Vagina (tissue), 2 donors: ENCODE measurements around the gene RAD9A. TPM values are rescaled to one million over a fixed set of nuclear protein-coding genes. Genes with fewer than 3 reads are reported as not detected.

Experiments used
- DNase-seq, 2 donors: peaks; one replicate each; pipeline ENCODE4 v3.0.0-alpha.2; 2017; ENCODE audit errors: extremely low spot score in 2 of 2
- H3K27ac ChIP-seq: fragments of 200-600 bp; sonication (generic); one replicate; pipeline ENCODE4 v1.5.1; 2019
- H3K27me3 ChIP-seq: fragments of 200-600 bp; sonication (generic); one replicate; pipeline ENCODE4 v1.5.1; 2019
- H3K36me3 ChIP-seq, 2 donors: fragments of 200-600 bp; sonication (generic); one replicate each; pipeline ENCODE4 v1.5.1; 2017 to 2019
- H3K4me1 ChIP-seq: fragments of 200-600 bp; sonication (generic); one replicate; pipeline ENCODE4 v1.5.1; 2019
- H3K4me3 ChIP-seq, 2 donors: fragments of 200-600 bp; sonication (generic); 1 replicate in 1 of 2; 2 replicates in 1 of 2; pipeline ENCODE4 v1.5.1; 2016 to 2019
- H3K9me3 ChIP-seq: fragments of 200-600 bp; sonication (generic); one replicate; pipeline ENCODE4 v1.5.1; 2019
- CTCF ChIP-seq, 3 experiments: fragments of 450-650 bp in 2 of 3; fragments of 200-600 bp in 1 of 3; sonication (generic) in 1 of 3; IDR thresholded peaks; one replicate each; pipeline ENCODE4 v1.5.1; 2017 to 2019; ENCODE audit warnings: antibody characterized with exemption in 3 of 3, mild to moderate bottlenecking in 2 of 3, moderate library complexity in 2 of 3
- POLR2A ChIP-seq, 2 donors: fragments of 450-650 bp; IDR thresholded peaks; one replicate each; pipeline ENCODE4 v1.6.1; 2017; ENCODE audit warnings: antibody characterized with exemption in 2 of 2, mild to moderate bottlenecking in 2 of 2, moderate library complexity in 2 of 2
- POLR2AphosphoS5 ChIP-seq, 2 donors: sonication (generic); formaldehyde crosslinking; IDR thresholded peaks; one replicate each; pipeline ENCODE4 v1.9.0; 2017; ENCODE audit warnings: antibody characterized with exemption in 2 of 2, mild to moderate bottlenecking in 2 of 2, low read depth in 1 of 2; ENCODE audit not compliant: insufficient read depth in 1 of 2
- intact Hi-C: fragments of 100-400 bp; cut with DNase I; formaldehyde crosslinking; loops from one replicate; pipeline ENCODE4 v1.15.1; 2023
- total RNA-seq: library from RNA; depleted of rRNA; stranded (reverse); fragments of >200 nt; gene quantifications from one replicate; pipeline ENCODE4 v1.2.3, GENCODE V29; 2016

Gene RAD9A
- total RNA-seq, 1 donor from 2014 or later, result 20.6 TPM

GRCh38 chr11:67375320-67376055, 16.3 kb upstream of the RAD9A start:
- Histone ChIP-seq H3K9me3 (no peaks in the 10 kb centered on the region), H3K27ac (peak overlapping the region; percentile 98), H3K36me3 (no peaks in the 10 kb centered on the region), H3K27me3 (no peaks in the 10 kb centered on the region), H3K4me3 (no peak overlapping the region), H3K4me1 (peaks cover 64% of the 10 kb centered on the region)
- DNase-seq, result no peak
- TF ChIP-seq POLR2AphosphoS5 (IDR thresholded peaks at IDR 0.05; ENCODE audit: insufficient read depth in 1 of 2, low read depth in 1 of 2) (no peak), CTCF (IDR thresholded peaks at IDR 0.05) (no peak), POLR2A (IDR thresholded peaks at IDR 0.05) (no peak)
- intact Hi-C loops, result no loop called here

GRCh38 chr11:67376063-67376820, 15.5 kb upstream of the RAD9A start:
- Histone ChIP-seq H3K4me1 (peaks cover 61% of the 10 kb centered on the region), H3K36me3 (no peaks in the 10 kb centered on the region), H3K27me3 (no peaks in the 10 kb centered on the region), H3K9me3 (no peaks in the 10 kb centered on the region), H3K4me3 (no peak overlapping the region), H3K27ac (peak overlapping the region; percentile 98)
- intact Hi-C loops, result no loop called here
- no peak for TF ChIP-seq POLR2A (IDR thresholded peaks at IDR 0.05)
- no peak for TF ChIP-seq POLR2AphosphoS5 (IDR thresholded peaks at IDR 0.05; ENCODE audit: insufficient read depth in 1 of 2, low read depth in 1 of 2)
- TF ChIP-seq CTCF (IDR thresholded peaks at IDR 0.05), result no peak
- DNase-seq, result no peak

GRCh38 chr11:67376873-67377808, 14.6 kb upstream of the RAD9A start:
- TF ChIP-seq POLR2A (IDR thresholded peaks at IDR 0.05) (no peak), POLR2AphosphoS5 (IDR thresholded peaks at IDR 0.05; ENCODE audit: insufficient read depth in 1 of 2, low read depth in 1 of 2) (no peak), CTCF (IDR thresholded peaks at IDR 0.05) (no peak)
- H3K4me1 ChIP-seq, result peaks cover 52% of the 10 kb centered on the region
- DNase-seq, result no peak

GRCh38 chr11:67378544-67378943, 13.2 kb upstream of the RAD9A start:
- peaks cover 48% of the 10 kb centered on the region for H3K4me1 ChIP-seq
- H3K27me3 ChIP-seq, result no peaks in the 10 kb centered on the region
- H3K4me3 ChIP-seq, result no peak overlapping the region
- DNase-seq, result no peak
- no peaks in the 10 kb centered on the region for H3K9me3 ChIP-seq
- no peaks in the 10 kb centered on the region for H3K36me3 ChIP-seq
- H3K27ac ChIP-seq, result peak overlapping the region; percentile 60
- intact Hi-C loops, result no loop called here
- TF ChIP-seq CTCF (IDR thresholded peaks at IDR 0.05) (no peak), POLR2A (IDR thresholded peaks at IDR 0.05) (no peak), POLR2AphosphoS5 (IDR thresholded peaks at IDR 0.05; ENCODE audit: insufficient read depth in 1 of 2, low read depth in 1 of 2) (no peak)

More at GRCh38 chr11:67376873-67377808, 14.6 kb upstream of the RAD9A start:
- Histone ChIP-seq H3K27ac (no peak overlapping the region), H3K9me3 (no peaks in the 10 kb centered on the region), H3K36me3 (no peaks in the 10 kb centered on the region), H3K4me3 (no peak overlapping the region), H3K27me3 (no peaks in the 10 kb centered on the region)
- intact Hi-C loops, result no loop called here
